ENCODE measurements around the gene COX6B2. TPM values are rescaled to one million over a fixed set of nuclear protein-coding genes. Genes with fewer than 3 reads are reported as not detected.
"Not testable (repeated sequence)": the region's sequence is repeated elsewhere in the genome, so short reads cannot be mapped to it uniquely, and the experiment has no call there.

Gene COX6B2
- total RNA-seq, 1 donor from 2014 or later = 0.31 TPM

- DNase-seq (ENCODE audit: low spot score) = no peak
- intact Hi-C loops (cut with DNase I) = no loop called here
- ATAC-seq = peak; percentile 23
These were observed 7.6 kb downstream of the COX6B2 start for GRCh38 chr19:55346725-55347441.

GRCh38 chr19:55345818-55346724, 8.4 kb downstream of the COX6B2 start:
- peak; percentile 55 for ATAC-seq

GRCh38 chr19:55345101-55345817, 9.3 kb downstream of the COX6B2 start:
- DNase-seq (ENCODE audit: low spot score) (no peak), ATAC-seq (no peak)
- intact Hi-C loops (cut with DNase I) = no loop called here

More at GRCh38 chr19:55345818-55346724, 8.4 kb downstream of the COX6B2 start:
- peak; percentile 81 for DNase-seq (ENCODE audit: low spot score)
- intact Hi-C loops (cut with DNase I) = no loop called here

GRCh38 chr19:55344444-55344843, 10.1 kb downstream of the COX6B2 start:
- no peak for ATAC-seq
- intact Hi-C loops (cut with DNase I) = no loop called here
- no peak for DNase-seq (ENCODE audit: low spot score)

- DNase-seq (ENCODE audit: low spot score) (no peak), ATAC-seq (no peak)
- intact Hi-C loops (cut with DNase I) = no loop called here
These were observed 12.7 kb downstream of the COX6B2 start for GRCh38 chr19:55341595-55342531.

- DNase-seq (ENCODE audit: low spot score) = peak; percentile 84
- ATAC-seq = no peak
- intact Hi-C loops (cut with DNase I) = no loop called here
These were observed 13.3 kb downstream of the COX6B2 start for GRCh38 chr19:55341171-55341588.

- intact Hi-C loops (cut with DNase I) = no loop called here
- ATAC-seq (no peak), DNase-seq (ENCODE audit: low spot score) (no peak)
These were observed 13.8 kb downstream of the COX6B2 start for GRCh38 chr19:55340784-55341147.

- intact Hi-C loops (cut with DNase I) = no loop called here
- ATAC-seq (no peak), DNase-seq (ENCODE audit: low spot score) (no peak)
These were observed 14.4 kb downstream of the COX6B2 start for GRCh38 chr19:55339889-55340783.

- ATAC-seq (peak; percentile 96), DNase-seq (ENCODE audit: low spot score) (peak; percentile 100)
- intact Hi-C loops (cut with DNase I) = no loop called here
These were observed 15.2 kb downstream of the COX6B2 start, which contains the start of gene KMT5C for GRCh38 chr19:55339105-55339888. Gene KMT5C, plus strand, starts transcription at chr19:55339876. Its CDS starts 2,061 bp downstream, at chr19:55341937.

- intact Hi-C loops (cut with DNase I) = no loop called here
- DNase-seq (ENCODE audit: low spot score) (no peak), ATAC-seq (no peak)
These were observed 18.4 kb downstream of the COX6B2 start for GRCh38 chr19:55336101-55336500.

- DNase-seq (ENCODE audit: low spot score) (no peak), ATAC-seq (no peak)
- intact Hi-C loops (cut with DNase I) = no loop called here
These were observed 20.6 kb downstream of the COX6B2 start for GRCh38 chr19:55333870-55334269.

- intact Hi-C loops (cut with DNase I); ATAC-seq; DNase-seq (ENCODE audit: low spot score): not testable (repeated sequence)
These were observed 24.7 kb downstream of the COX6B2 start for GRCh38 chr19:55329791-55330190.

GRCh38 chr19:55328774-55329318, 25.7 kb downstream of the COX6B2 start:
- intact Hi-C loops (cut with DNase I) = not testable (repeated sequence)

GRCh38 chr19:55325172-55325571, 29.3 kb downstream of the COX6B2 start, which contains the start of gene TMEM150B:
Gene TMEM150B, minus strand, starts transcription at chr19:55325341. Its CDS starts 4,305 bp downstream, at chr19:55321036.
- ATAC-seq (peak; percentile 23), DNase-seq (ENCODE audit: low spot score) (no peak)

More at GRCh38 chr19:55328774-55329318, 25.7 kb downstream of the COX6B2 start:
- DNase-seq (ENCODE audit: low spot score); ATAC-seq: not testable (repeated sequence)

GRCh38 chr19:55324662-55325061, 29.9 kb downstream of the COX6B2 start:
- intact Hi-C loops (cut with DNase I) = no loop called here
- no peak for ATAC-seq

More at GRCh38 chr19:55325172-55325571, 29.3 kb downstream of the COX6B2 start, which contains the start of gene TMEM150B:
- intact Hi-C loops (cut with DNase I) = no loop called here

More at GRCh38 chr19:55324662-55325061, 29.9 kb downstream of the COX6B2 start:
- DNase-seq (ENCODE audit: low spot score) = no peak
